Astrocyte of the spinal cord (primary cell): ENCODE results near the gene PTGS2.
"Not testable (repeated sequence)": the region's sequence is repeated elsewhere in the genome, so short reads cannot be mapped to it uniquely, and the experiment has no call there.

Source experiments
- DNase-seq: peaks from one replicate; pipeline ENCODE4 v3.0.0; 2011; ENCODE audit warnings: low read depth, low spot score
- H3K4me3 ChIP-seq: 2 replicates; pipeline ENCODE4 v1.5.1; 2011; ENCODE audit warnings: low read depth, mild to moderate bottlenecking, low read length, moderate library complexity
- CTCF ChIP-seq: IDR thresholded peaks from 2 replicates; pipeline ENCODE4 v1.5.1; 2012; ENCODE audit warnings: low read depth, mild to moderate bottlenecking, low read length, inconsistent platforms
- in situ Hi-C: cut with HindIII; loops from 2 replicates; pipeline ENCODE4 v1.10.0; 2017; ENCODE audit warnings: low sequenced_read_pairs

Gene PTGS2

GRCh38 chr1:186657481-186657880 lies 22.7 kb downstream of the PTGS2 start:
- H3K4me3 ChIP-seq, result no peak overlapping the region
- in situ Hi-C loops, result no loop called here
- no peak for DNase-seq
- no peak for TF ChIP-seq CTCF

GRCh38 chr1:186655876-186656275 lies 24.3 kb downstream of the PTGS2 start:
- no peak for DNase-seq
- TF ChIP-seq CTCF, result no peak
- H3K4me3 ChIP-seq, result no peak overlapping the region
- in situ Hi-C loops, result no loop called here

GRCh38 chr1:186654741-186655140 lies 25.5 kb downstream of the PTGS2 start:
- DNase-seq, result no peak

GRCh38 chr1:186653312-186653711 lies 26.9 kb downstream of the PTGS2 start:
- in situ Hi-C loops, result no loop called here

More at GRCh38 chr1:186654741-186655140, 25.5 kb downstream of the PTGS2 start:
- in situ Hi-C loops, result no loop called here
- TF ChIP-seq CTCF, result no peak
- no peak overlapping the region for H3K4me3 ChIP-seq

GRCh38 chr1:186648613-186649012 lies 31.6 kb downstream of the PTGS2 start:
- H3K4me3 ChIP-seq, result no peak overlapping the region
- no peak for TF ChIP-seq CTCF
- in situ Hi-C loops, result no loop called here
- no peak for DNase-seq

More at GRCh38 chr1:186653312-186653711, 26.9 kb downstream of the PTGS2 start:
- no peak for TF ChIP-seq CTCF
- H3K4me3 ChIP-seq, result no peak overlapping the region
- DNase-seq, result no peak

GRCh38 chr1:186647985-186648384 lies 32.2 kb downstream of the PTGS2 start:
- DNase-seq, in situ Hi-C loops: not testable (repeated sequence)

GRCh38 chr1:186643614-186644013 lies 36.6 kb downstream of the PTGS2 start:
- no peak for DNase-seq
- TF ChIP-seq CTCF, result no peak
- in situ Hi-C loops, result no loop called here
- no peak overlapping the region for H3K4me3 ChIP-seq

More at GRCh38 chr1:186647985-186648384, 32.2 kb downstream of the PTGS2 start:
- not testable (repeated sequence) for H3K4me3 ChIP-seq

- peak overlapping the region; percentile 7 for H3K4me3 ChIP-seq
- in situ Hi-C loops, DNase-seq: not testable (repeated sequence)
Observed at GRCh38 chr1:186637567-186637966, 42.7 kb downstream of the PTGS2 start.
